Measurements from ENCODE around the gene COL18A1. TPM values are rescaled to one million over a fixed set of nuclear protein-coding genes. Genes with fewer than 3 reads are reported as not detected.

COL18A1 gene
- total and polyA plus RNA-seq, 2 of the 8 experiments (the other 6 are each of a cell fraction or from before 2014, with no cell fraction given) = 145 to 201 TPM

DNA sequence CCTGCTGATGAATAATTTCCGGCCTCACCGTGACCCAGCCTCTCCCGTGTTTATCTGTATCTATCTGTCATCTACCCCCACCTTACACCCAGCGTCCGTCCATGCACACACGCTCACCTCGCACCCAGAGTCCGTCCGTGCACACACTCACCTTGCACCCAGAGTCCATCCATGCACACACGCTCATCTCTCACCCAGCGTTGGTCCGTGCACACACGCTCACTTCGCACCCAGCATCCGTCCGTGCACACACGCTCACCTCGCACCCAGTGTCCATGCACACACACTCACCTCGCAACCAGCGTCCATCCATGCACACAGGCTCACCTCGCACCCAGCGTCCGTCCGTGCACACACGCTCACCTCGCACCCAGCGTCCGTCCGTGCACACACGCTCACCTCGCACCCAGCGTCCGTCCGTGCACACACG, 25.0 kb upstream of the COL18A1 start (continued):
- TF ChIP-seq, protein P1, sequence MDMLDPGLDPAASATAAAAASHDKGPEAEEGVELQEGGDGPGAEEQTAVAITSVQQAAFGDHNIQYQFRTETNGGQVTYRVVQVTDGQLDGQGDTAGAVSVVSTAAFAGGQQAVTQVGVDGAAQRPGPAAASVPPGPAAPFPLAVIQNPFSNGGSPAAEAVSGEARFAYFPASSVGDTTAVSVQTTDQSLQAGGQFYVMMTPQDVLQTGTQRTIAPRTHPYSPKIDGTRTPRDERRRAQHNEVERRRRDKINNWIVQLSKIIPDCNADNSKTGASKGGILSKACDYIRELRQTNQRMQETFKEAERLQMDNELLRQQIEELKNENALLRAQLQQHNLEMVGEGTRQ (IDR thresholded peaks at IDR 0.05; ENCODE audit: low read length) = no peak
- TF ChIP-seq SP2 (IDR thresholded peaks at IDR 0.05; ENCODE audit: low read length) = no peak
- TF ChIP-seq KDM1A (IDR thresholded peaks at IDR 0.05; ENCODE audit: borderline replicate concordance, low read length) = no peak

Data from H1 (cell line).